ENCODE results near the gene RREB1. TPM values are rescaled to one million over a fixed set of nuclear protein-coding genes. Genes with fewer than 3 reads are reported as not detected.

RREB1 gene
- total RNA-seq, 1 experiment from 2014 or later: 35.8 TPM

DNA sequence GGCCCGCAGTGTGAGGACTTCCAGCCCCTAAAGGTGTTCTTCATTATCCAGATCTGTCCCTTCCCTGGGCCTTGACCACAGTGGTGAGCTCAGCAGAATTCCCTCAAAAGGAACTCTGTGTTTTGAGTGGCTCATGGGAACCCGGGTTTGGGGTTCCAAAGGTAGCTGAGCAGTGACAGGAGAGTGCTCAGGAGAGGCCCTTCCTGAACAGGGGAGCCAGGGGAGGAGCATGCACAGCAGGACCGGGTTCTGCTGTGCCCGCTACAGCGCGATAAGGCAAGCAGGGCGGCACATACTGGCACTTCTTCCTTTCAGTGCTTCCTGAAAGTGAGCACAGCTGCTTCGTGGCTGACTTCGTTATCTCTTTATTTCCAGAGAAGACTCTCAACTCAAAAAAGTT lies 117.0 kb downstream of the RREB1 start:
- Histone ChIP-seq H3K9me3 (ENCODE audit: control insufficient read depth, low read depth, low read length) (no peaks in the 10 kb centered on the region), H3K23ac (ENCODE audit: insufficient read length, low read depth, low read length) (no peak overlapping the region), H4K20me1 (ENCODE audit: control insufficient read depth, insufficient read depth, insufficient read length) (no peaks in the 10 kb centered on the region), H3K4me1 (ENCODE audit: insufficient read depth, low read length) (peaks cover 6% of the 10 kb centered on the region; the same call in 1 of the 2 replicates), H2BK5ac (ENCODE audit: insufficient read length, low read length) (no peak overlapping the region), H3K4me2 (ENCODE audit: insufficient read depth, insufficient read length, low read length) (no peak overlapping the region), H3K23me2 (ENCODE audit: insufficient read length, low read depth, low read length, poor library complexity, severe bottlenecking) (no peaks in the 10 kb centered on the region), H2BK15ac (ENCODE audit: low read depth, low read length) (no peak overlapping the region), H3K27me3 (ENCODE audit: insufficient read depth, low read length) (no peaks in the 10 kb centered on the region), H2AFZ (ENCODE audit: low read length) (no peak overlapping the region), H4K5ac (ENCODE audit: insufficient read length, low read depth, low read length) (no peak overlapping the region), H3K79me1 (ENCODE audit: insufficient read depth, low read depth, low read length, poor library complexity, severe bottlenecking) (no peaks in the 10 kb centered on the region), H2BK20ac (ENCODE audit: low read depth, low read length, poor library complexity, severe bottlenecking) (no peak overlapping the region), H3T11ph (ENCODE audit: low read length) (no peak overlapping the region), H3K18ac (ENCODE audit: insufficient read length, low read depth, low read length) (no peak overlapping the region), H3K27ac (ENCODE audit: insufficient read length, low read depth, low read length) (no peak overlapping the region), H4K91ac (ENCODE audit: insufficient read length, low read depth, low read length) (no peak overlapping the region), H2AK5ac (ENCODE audit: insufficient read length, low read length) (no peak overlapping the region), H3K4ac (ENCODE audit: low read depth, low read length) (no peak overlapping the region), H2BK12ac (ENCODE audit: insufficient read length, low read depth, low read length) (no peak overlapping the region), H3K56ac (ENCODE audit: insufficient read length, low read depth, low read length) (no peak overlapping the region), H2BK120ac (ENCODE audit: low read depth, low read length, poor library complexity, severe bottlenecking) (no peak overlapping the region), H3K14ac (ENCODE audit: insufficient read depth, low read length) (no peak overlapping the region; the same call in 1 of the 2 replicates), H4K8ac (replicated peaks; ENCODE audit: insufficient read length, low read depth, low read length) (no peak overlapping the region), H3K79me2 (ENCODE audit: insufficient read depth, low read length) (no peaks in the 10 kb centered on the region), H3K9ac (ENCODE audit: extremely low read depth, insufficient read length, low read length) (no peak overlapping the region)
- WGBS (ENCODE audit: extremely low coverage, insufficient read length, low lambda C conversion rate): no CpG with 5 or more reads among the region's 9 CpGs
- peak overlapping the region; percentile 33 to 92 (median 78); a peak in 5 of 7 replicates for H3K27ac Mint-ChIP-seq
- no peak for DNase-seq
- H3K4me1 Mint-ChIP-seq: peaks cover 21 to 28% of the 10 kb centered on the region in 2 experiments
- H3K27me3 Mint-ChIP-seq (ENCODE audit: low read depth): no peaks in the 10 kb centered on the region
- H3K36me3 Mint-ChIP-seq (ENCODE audit: insufficient read depth in 1 of 3, low read depth in 3 of 3): peaks cover 14 to 47% (median 24%) of the 10 kb centered on the region in 3 experiments
- TF ChIP-seq, protein P1, sequence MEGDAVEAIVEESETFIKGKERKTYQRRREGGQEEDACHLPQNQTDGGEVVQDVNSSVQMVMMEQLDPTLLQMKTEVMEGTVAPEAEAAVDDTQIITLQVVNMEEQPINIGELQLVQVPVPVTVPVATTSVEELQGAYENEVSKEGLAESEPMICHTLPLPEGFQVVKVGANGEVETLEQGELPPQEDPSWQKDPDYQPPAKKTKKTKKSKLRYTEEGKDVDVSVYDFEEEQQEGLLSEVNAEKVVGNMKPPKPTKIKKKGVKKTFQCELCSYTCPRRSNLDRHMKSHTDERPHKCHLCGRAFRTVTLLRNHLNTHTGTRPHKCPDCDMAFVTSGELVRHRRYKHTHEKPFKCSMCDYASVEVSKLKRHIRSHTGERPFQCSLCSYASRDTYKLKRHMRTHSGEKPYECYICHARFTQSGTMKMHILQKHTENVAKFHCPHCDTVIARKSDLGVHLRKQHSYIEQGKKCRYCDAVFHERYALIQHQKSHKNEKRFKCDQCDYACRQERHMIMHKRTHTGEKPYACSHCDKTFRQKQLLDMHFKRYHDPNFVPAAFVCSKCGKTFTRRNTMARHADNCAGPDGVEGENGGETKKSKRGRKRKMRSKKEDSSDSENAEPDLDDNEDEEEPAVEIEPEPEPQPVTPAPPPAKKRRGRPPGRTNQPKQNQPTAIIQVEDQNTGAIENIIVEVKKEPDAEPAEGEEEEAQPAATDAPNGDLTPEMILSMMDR (conservative IDR thresholded peaks at IDR 0.05): no peak
- no peak overlapping the region for H3K4me3 Mint-ChIP-seq
- H3K9me3 Mint-ChIP-seq: no peaks in the 10 kb centered on the region

All from H9 (cell line).